GM23338 (cell line): ENCODE data around the gene PHC3. TPM values are rescaled to one million over a fixed set of nuclear protein-coding genes. Genes with fewer than 3 reads are reported as not detected.
A peak's percentile ranks its signal among the peaks of the same experiment; 100 is the strongest.

Source experiments
- ATAC-seq: fragments of 200-7000 bp; cut with Tn5 transposase; 3 replicates; pipeline ENCODE4 v1.9.1; 2020
- DNase-seq: peaks from one replicate; pipeline ENCODE4 v3.0.0-alpha.2; 2015; ENCODE audit warnings: low spot score
- H2AFZ ChIP-seq: fragments of 200-600 bp; sonication (generic); 2 replicates; pipeline ENCODE4 v1.8.0; 2016; ENCODE audit warnings: antibody characterized with exemption, mild to moderate bottlenecking, moderate library complexity
- H3F3A ChIP-seq: fragments of 200-600 bp; sonication (generic); replicated peaks from 2 replicates; pipeline ENCODE4 v1.8.0; 2017; ENCODE audit warnings: antibody characterized with exemption, mixed run types, low read depth
- H3K27ac ChIP-seq: fragments of 200-600 bp; sonication (generic); 2 replicates; pipeline ENCODE4 v1.6.1; 2016; ENCODE audit warnings: low read depth
- H3K27me3 ChIP-seq: fragments of 200-600 bp; sonication (generic); 2 replicates; pipeline ENCODE4 v1.8.0; 2016; ENCODE audit warnings: mild to moderate bottlenecking, mixed run types, moderate library complexity; ENCODE audit not compliant: insufficient read depth
- H3K36me3 ChIP-seq: fragments of 200-600 bp; sonication (generic); 2 replicates; pipeline ENCODE4 v1.8.0; 2016; ENCODE audit warnings: mild to moderate bottlenecking; ENCODE audit not compliant: insufficient read depth
- H3K4me1 ChIP-seq: fragments of 200-600 bp; sonication (generic); 2 replicates; pipeline ENCODE4 v1.8.0; 2016; ENCODE audit warnings: mild to moderate bottlenecking, moderate library complexity; ENCODE audit not compliant: insufficient read depth
- H3K4me2 ChIP-seq: fragments of 200-600 bp; sonication (generic); 2 replicates; pipeline ENCODE4 v1.7.1; 2017; ENCODE audit warnings: mixed run types
- H3K4me3 ChIP-seq: fragments of 200-600 bp; sonication (generic); 2 replicates; pipeline ENCODE4 v1.6.1; 2016; ENCODE audit warnings: mixed run types
- H3K79me2 ChIP-seq: fragments of 200-600 bp; sonication (generic); replicated peaks from 2 replicates; pipeline ENCODE4 v1.8.0; 2017; ENCODE audit warnings: mild to moderate bottlenecking; ENCODE audit not compliant: insufficient read depth
- H3K9me2 ChIP-seq: fragments of 200-600 bp; sonication (generic); 2 replicates; pipeline ENCODE4 v1.8.0; 2017; ENCODE audit not compliant: insufficient read depth
- H4K20me1 ChIP-seq: fragments of 200-600 bp; sonication (generic); replicated peaks from 2 replicates; pipeline ENCODE4 v1.8.0; 2017; ENCODE audit warnings: mild to moderate bottlenecking; ENCODE audit not compliant: insufficient read depth
- H3K27ac Mint-ChIP-seq: 2 replicates; pipeline ENCODE4 v1.8.0; 2020; ENCODE audit warnings: inconsistent platforms, mild to moderate bottlenecking, moderate library complexity, mixed read lengths
- H3K27me3 Mint-ChIP-seq: 3 replicates; pipeline ENCODE4 v1.8.0; 2022; ENCODE audit warnings: low read depth, mild to moderate bottlenecking, moderate library complexity, mixed read lengths, inconsistent platforms; ENCODE audit not compliant: insufficient read depth, poor library complexity
- H3K36me3 Mint-ChIP-seq: 3 replicates; pipeline ENCODE4 v1.8.0; 2021; ENCODE audit warnings: low read depth, mild to moderate bottlenecking, inconsistent platforms, moderate library complexity, mixed read lengths
- H3K4me1 Mint-ChIP-seq: 3 replicates; pipeline ENCODE4 v1.8.0; 2020; ENCODE audit warnings: mild to moderate bottlenecking, inconsistent platforms, mixed read lengths
- H3K4me3 Mint-ChIP-seq: 3 replicates; pipeline ENCODE4 v1.8.0; 2021; ENCODE audit warnings: moderate library complexity, mild to moderate bottlenecking, inconsistent platforms, mixed read lengths
- H3K9me3 Mint-ChIP-seq: 3 replicates; pipeline ENCODE4 v1.8.0; 2020; ENCODE audit warnings: moderate library complexity, mild to moderate bottlenecking, inconsistent platforms, mixed read lengths
- CTCF ChIP-seq, 2 experiments: fragments of 200-600 bp in 1 of 2; sonication (generic) in 1 of 2; conservative IDR thresholded peaks; 2 replicates each; pipeline versions ENCODE4 v1.5.1 to v1.6.1; 2016 to 2017; ENCODE audit warnings: antibody characterized with exemption in 2 of 2, low read depth in 2 of 2, mild to moderate bottlenecking in 2 of 2, moderate library complexity in 1 of 2
- EZH2phosphoT487 ChIP-seq: fragments of 200-600 bp; sonication (generic); IDR thresholded peaks from one replicate; pipeline ENCODE4 v1.8.1; 2018; ENCODE audit warnings: antibody characterized with exemption; ENCODE audit not compliant: unreplicated experiment
- NANOG ChIP-seq: IDR thresholded peaks from 2 replicates; pipeline ENCODE4 v1.6.1; 2016; ENCODE audit warnings: antibody characterized with exemption, borderline replicate concordance
- POLR2AphosphoS5 ChIP-seq: IDR thresholded peaks from 2 replicates; pipeline ENCODE4 v1.6.1; 2016; ENCODE audit warnings: antibody characterized with exemption, low read depth
- STAT1 ChIP-seq: IDR thresholded peaks from one replicate; pipeline ENCODE4 v1.6.1; 2016; ENCODE audit warnings: antibody characterized with exemption; ENCODE audit not compliant: unreplicated experiment
- ZNF114 ChIP-seq: fragments of 250-450 bp; sonication (Bioruptor Pico); IDR thresholded peaks from 2 replicates; pipeline ENCODE4 v1.5.0; 2020; ENCODE audit warnings: mild to moderate bottlenecking, moderate library complexity
- ZNF331 ChIP-seq: fragments of 250-450 bp; sonication (Bioruptor Pico); IDR thresholded peaks from 2 replicates; pipeline ENCODE4 v1.5.0; 2020; ENCODE audit warnings: low read depth, mild to moderate bottlenecking, moderate library complexity
- ZNF462 ChIP-seq: fragments of 250-450 bp; sonication (Bioruptor Pico); IDR thresholded peaks from 2 replicates; pipeline ENCODE4 v1.5.0; 2020; ENCODE audit warnings: mild to moderate bottlenecking, moderate library complexity
- polyA plus RNA-seq: library from polyadenylated mRNA; unstranded; fragments of >200 nt; fragmentation: Nextera tagmentation; extraction: Ambion mirVana; gene quantifications from 2 replicates; pipeline ENCODE4 v1.2.1, GENCODE V29; 2016
- total RNA-seq: library from RNA; depleted of rRNA; stranded (reverse); fragments of >200 nt; shearing (Covaris generic); gene quantifications from 2 replicates; pipeline ENCODE4 v1.2.3, GENCODE V29; 2014
- TF ChIP-seq, protein P1 (sequence below): IDR thresholded peaks from 2 replicates; pipeline ENCODE4 v1.6.1; 2016; ENCODE audit warnings: antibody characterized with exemption

PHC3 gene
- total and polyA plus RNA-seq, 2 experiments from 2014 or later = 23.9 to 83.5 TPM

DNA sequence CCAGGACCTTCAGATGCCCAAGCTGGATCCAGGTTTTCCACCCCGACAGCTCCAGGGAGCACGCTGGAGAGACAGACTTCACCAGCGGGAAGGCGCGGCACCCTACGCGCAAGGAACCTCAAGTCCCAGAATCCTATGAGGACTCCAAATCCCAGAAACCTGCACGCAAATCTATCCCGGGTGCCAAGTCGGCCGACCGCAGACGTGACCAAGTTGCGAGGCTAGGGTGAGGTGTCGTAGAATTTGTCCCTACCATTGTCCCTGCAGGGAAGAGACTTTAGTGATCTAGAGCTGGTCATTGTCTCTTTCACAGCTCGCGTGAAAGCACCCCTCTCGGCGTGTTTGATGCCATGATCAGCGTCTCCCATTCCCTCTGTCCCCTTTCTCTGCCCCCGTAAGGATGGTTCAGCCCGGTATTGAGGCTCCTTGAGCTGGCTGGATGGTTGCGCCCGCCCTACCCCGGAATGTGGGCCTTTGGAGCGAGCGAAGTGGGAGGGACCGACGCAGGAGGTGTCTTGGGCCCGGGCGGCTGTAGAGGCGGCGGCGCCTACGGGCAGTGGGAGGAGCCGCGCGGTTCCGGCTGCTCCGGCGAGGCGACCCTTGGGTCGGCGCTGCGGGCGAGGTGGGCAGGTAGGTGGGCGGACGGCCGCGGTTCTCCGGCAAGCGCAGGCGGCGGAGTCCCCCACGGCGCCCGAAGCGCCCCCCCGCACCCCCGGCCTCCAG lies 40.6 kb upstream of the PHC3 start, which contains the start of gene PRKCI:
Gene PRKCI, plus strand, starts transcription at position 501 of the 723 bp plus-strand sequence. CDS start 246 bp downstream, outside the sequence.
- Mint-ChIP-seq H3K36me3 (no peaks in the 10 kb centered on the region; the same call in 2 of the 3 replicates), H3K4me1 (peaks cover 29% of the 10 kb centered on the region), H3K27ac (peak within 1 kb of the TSS; percentile 100), H3K4me3 (peak within 1 kb of the TSS; percentile 97), H3K9me3 (no peaks in the 10 kb centered on the region), H3K27me3 (peaks cover 6% of the 10 kb centered on the region)
- Histone ChIP-seq H3K36me3 (no peaks in the 10 kb centered on the region), H3K27me3 (no peaks in the 10 kb centered on the region), H3K4me1 (peaks cover 30% of the 10 kb centered on the region), H3K4me3 (peak within 1 kb of the TSS; percentile 87), H3K4me2 (peak within 1 kb of the TSS; percentile 91), H3K27ac (peak within 1 kb of the TSS; percentile 84; the same call in 1 of the 2 replicates), H3F3A (no peaks in the 10 kb centered on the region; the same call in 1 of the 2 replicates), H2AFZ (peak within 1 kb of the TSS; percentile 0), H3K79me2 (peaks cover 43% of the 10 kb centered on the region), H4K20me1 (peaks cover 16% of the 10 kb centered on the region; the same call in 1 of the 2 replicates), H3K9me2 (no peaks in the 10 kb centered on the region)
- ATAC-seq = peak; percentile 95
- DNase-seq = peak; percentile 99
- TF ChIP-seq, protein P1, sequence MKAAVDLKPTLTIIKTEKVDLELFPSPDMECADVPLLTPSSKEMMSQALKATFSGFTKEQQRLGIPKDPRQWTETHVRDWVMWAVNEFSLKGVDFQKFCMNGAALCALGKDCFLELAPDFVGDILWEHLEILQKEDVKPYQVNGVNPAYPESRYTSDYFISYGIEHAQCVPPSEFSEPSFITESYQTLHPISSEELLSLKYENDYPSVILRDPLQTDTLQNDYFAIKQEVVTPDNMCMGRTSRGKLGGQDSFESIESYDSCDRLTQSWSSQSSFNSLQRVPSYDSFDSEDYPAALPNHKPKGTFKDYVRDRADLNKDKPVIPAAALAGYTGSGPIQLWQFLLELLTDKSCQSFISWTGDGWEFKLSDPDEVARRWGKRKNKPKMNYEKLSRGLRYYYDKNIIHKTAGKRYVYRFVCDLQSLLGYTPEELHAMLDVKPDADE = peak; percentile 88
- TF ChIP-seq POLR2AphosphoS5 = peak; percentile 85
- no peak for TF ChIP-seq NANOG
- no peak for TF ChIP-seq ZNF114 (CRISPR knock-in tag)

GRCh38 chr3:170220871-170221270 lies 39.3 kb upstream of the PHC3 start:
- Histone ChIP-seq H4K20me1 (peaks cover 5% of the 10 kb centered on the region; the same call in 1 of the 2 replicates), H3K36me3 (no peaks in the 10 kb centered on the region), H3K4me3 (no peak overlapping the region), H3K27me3 (no peaks in the 10 kb centered on the region), H3K27ac (no peak overlapping the region), H3F3A (no peaks in the 10 kb centered on the region; the same call in 1 of the 2 replicates), H3K4me2 (no peak overlapping the region), H3K4me1 (peaks cover 17% of the 10 kb centered on the region), H3K9me2 (no peaks in the 10 kb centered on the region), H3K79me2 (peaks cover 31% of the 10 kb centered on the region), H2AFZ (no peak overlapping the region)
- Mint-ChIP-seq H3K4me1 (peaks cover 19% of the 10 kb centered on the region), H3K27me3 (peaks cover 6% of the 10 kb centered on the region), H3K9me3 (no peaks in the 10 kb centered on the region), H3K36me3 (no peaks in the 10 kb centered on the region; the same call in 2 of the 3 replicates), H3K4me3 (peak overlapping the region; percentile 32; the same call in 1 of the 3 replicates), H3K27ac (no peak overlapping the region)
- no peak for ATAC-seq
- DNase-seq = no peak
- TF ChIP-seq STAT1 (no peak), EZH2phosphoT487 (no peak), ZNF462 (CRISPR knock-in tag) (no peak), NANOG (no peak), ZNF114 (CRISPR knock-in tag) (no peak), ZNF331 (CRISPR knock-in tag) (no peak), CTCF (conservative IDR thresholded peaks at IDR 0.05; ENCODE audit: low read depth in 2 of 2) (no peak), POLR2AphosphoS5 (no peak)
